Thyroid gland (tissue), 4 donors: ENCODE measurements around the gene LTBP3.

ENCODE experiments used
- CTCF ChIP-seq, 6 experiments: fragments of 200-600 bp in 3 of 6; fragments of 450-650 bp in 3 of 6; sonication (generic) in 3 of 6; IDR thresholded peaks; one replicate each; pipeline ENCODE4 v1.5.1; 2016 to 2019; ENCODE audit warnings: antibody characterized with exemption in 6 of 6, mild to moderate bottlenecking in 2 of 6, inconsistent platforms in 1 of 6, moderate library complexity in 1 of 6
- POLR2A ChIP-seq, 2 donors: fragments of 450-650 bp; IDR thresholded peaks; one replicate each; pipeline ENCODE4 v1.6.1; 2017; ENCODE audit warnings: antibody characterized with exemption in 2 of 2, mild to moderate bottlenecking in 2 of 2, moderate library complexity in 1 of 2

DNA sequence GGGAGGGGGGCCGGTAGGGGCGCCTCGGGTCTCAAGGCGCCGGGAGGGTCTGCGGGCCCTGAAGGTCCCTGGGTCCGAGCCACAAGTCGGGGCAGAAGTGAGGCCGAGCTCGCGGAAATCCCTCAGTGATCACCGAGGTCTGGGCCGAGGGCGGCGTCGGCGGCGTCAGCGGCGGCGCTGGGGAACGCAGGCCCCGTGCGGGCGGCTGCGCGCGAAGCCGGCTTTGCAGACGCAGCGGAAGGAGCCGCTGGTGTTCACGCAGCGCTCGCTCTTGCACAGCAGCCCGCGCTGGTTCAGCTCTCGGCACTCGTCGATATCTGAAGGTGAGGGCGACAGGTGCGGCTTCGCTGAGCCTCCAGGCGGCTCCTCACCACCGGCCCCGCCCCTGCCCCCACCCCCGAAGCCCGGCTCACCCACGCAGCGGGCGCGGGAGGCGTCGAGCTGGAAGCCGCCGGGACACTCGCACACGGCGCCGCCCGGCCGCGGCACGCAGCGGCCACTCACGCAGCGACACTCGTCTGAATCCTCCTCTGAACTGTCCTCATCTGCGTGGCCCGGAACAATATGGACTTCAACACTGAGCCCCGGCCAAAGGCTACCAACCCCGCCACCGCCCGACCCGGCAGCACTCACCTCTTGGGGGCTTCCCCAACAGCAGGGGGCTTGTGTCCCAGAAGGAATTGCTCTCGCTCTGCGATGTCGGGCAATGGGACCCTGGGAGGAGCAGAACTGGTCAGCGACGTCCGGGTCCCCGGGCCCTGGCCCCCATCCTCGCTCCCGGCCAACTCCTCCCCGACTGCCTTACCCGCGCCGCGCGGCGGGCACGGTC lies 19.0 kb downstream of the LTBP3 start:
- TF ChIP-seq CTCF (IDR thresholded peaks at IDR 0.05) (no peak), POLR2A (IDR thresholded peaks at IDR 0.05) (no peak)
